OCI-LY7 (cell line): ENCODE measurements around the gene RAB6A.

ENCODE experiments used
- CTCF ChIP-seq: fragments of 200-600 bp; sonication (generic); conservative IDR thresholded peaks from 2 replicates; pipeline ENCODE4 v1.5.1; 2014; ENCODE audit warnings: mild to moderate bottlenecking, antibody characterized with exemption, low read length, moderate library complexity, mixed read lengths
- EZH2phosphoT487 ChIP-seq: fragments of 200-600 bp; sonication (generic); IDR thresholded peaks from 2 replicates; pipeline ENCODE4 v1.6.1; 2018; ENCODE audit warnings: low read depth, borderline replicate concordance, mild to moderate bottlenecking, mixed run types, antibody characterized with exemption, low read length, moderate library complexity, mixed read lengths

DNA sequence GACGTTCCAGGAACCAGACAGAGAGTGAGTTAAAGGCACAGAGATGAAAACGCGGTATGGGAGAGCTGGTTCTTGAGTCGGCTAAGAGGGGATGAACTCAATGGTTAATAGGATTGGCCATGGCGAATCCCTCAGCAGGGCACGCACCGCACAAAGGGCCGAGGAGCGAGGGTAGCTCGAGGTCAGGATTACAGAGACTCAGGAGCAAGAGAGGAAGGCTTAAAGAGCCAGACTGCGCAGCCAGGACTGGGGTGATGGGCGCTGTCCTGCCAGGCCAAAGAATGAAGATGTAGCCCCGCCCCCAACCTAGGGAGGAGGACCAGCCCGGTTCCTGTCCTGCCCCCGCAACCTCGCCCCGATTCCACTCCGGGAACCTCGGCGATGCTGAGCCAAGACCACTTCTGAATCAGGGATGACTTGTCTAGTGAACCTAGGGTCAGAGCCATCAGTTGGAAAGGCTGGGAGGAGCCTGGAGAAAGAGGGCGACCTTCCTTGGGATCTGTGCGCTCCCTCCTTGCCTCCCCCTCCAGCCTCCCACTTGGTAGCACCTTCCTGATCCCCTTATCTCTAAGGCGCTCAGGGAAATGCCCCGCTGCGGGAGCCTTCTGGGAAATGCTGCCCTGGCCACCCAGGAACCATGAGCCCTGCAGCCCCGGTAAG, 114.8 kb downstream of the RAB6A start, which contains the start of gene PLEKHB1:
- TF ChIP-seq CTCF (no peak), EZH2phosphoT487 (no peak)
